ENCODE results near the gene REM1. TPM values are rescaled to one million over a fixed set of nuclear protein-coding genes. Genes with fewer than 3 reads are reported as not detected.
"Not testable (repeated sequence)": the region's sequence is repeated elsewhere in the genome, so short reads cannot be mapped to it uniquely, and the experiment has no call there.

The REM1 gene
- total RNA-seq, 2 experiments from 2014 or later: not detected

DNA sequence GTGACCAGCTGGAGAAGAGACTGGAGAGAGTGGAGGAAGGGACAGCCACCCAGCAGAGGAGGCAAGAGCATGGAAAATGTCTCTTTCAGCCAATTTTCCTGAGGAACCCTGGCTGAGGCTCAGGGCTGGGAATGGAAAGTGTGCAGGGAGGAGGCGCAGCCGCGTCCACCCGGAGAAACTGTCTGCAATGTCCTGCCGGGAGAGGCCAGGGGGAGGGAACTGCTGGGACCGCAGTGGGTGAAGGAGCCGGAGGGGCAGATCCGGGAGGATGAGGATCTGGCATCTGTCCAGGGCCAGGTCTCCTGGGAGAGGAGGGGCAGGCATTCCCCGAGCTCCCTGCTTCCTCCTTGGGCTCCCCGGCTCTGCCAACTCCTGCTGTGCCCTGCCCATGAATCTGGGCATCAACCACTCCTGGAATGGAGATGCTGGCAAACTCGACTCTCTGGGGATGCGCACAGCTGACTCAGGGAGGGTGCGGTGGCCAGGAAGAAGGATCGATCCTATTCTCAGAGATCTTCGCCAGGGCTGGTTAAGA is 21.7 kb downstream of the REM1 start:
- no peak overlapping the region for H3K27ac Mint-ChIP-seq
- H3K36me3 Mint-ChIP-seq: no peaks in the 10 kb centered on the region
- ATAC-seq: no peak
- CTCF ChIA-PET: no interaction called here
- H3K4me1 Mint-ChIP-seq: no peaks in the 10 kb centered on the region
- H3K4me3 Mint-ChIP-seq: no peak overlapping the region
- no peak for DNase-seq
- H3K9me3 Mint-ChIP-seq (ENCODE audit: low read depth): no peaks in the 10 kb centered on the region
- peaks cover 25% of the 10 kb centered on the region for H3K27me3 Mint-ChIP-seq

DNA sequence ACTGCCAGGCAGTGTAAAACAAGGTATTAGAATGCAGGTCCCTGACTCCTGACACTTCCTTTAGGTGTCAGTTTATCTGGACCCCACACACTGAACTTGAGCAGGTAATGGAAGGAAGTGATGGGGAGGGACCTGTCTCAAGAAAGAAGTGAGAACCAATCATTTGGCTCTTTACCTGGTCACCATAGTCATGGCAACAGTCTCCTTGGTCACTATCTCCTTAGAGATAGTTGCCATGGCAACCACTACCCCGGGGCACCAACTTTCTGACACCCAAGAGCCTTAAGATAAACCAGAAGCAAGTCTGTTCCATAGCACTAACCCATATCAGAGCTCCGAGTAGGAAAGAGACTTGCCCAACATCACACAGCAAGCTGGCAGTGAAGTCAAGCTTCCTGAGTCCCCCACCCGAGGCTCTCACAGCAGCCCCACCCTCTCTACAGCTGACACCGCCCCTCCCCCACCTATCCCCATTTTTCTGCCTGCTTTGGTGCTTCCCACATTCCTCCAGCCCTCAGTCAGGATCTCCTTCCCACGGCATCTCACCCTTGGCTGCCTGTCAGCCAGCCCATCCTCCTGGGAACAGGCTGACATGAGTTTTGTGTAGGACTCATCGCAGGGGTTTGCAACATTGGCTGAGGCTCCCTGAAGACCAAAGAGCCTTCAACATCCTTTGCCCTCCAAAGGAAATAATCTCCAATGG is 22.9 kb downstream of the REM1 start:
- Mint-ChIP-seq H3K27ac (no peak overlapping the region), H3K9me3 (ENCODE audit: low read depth) (no peaks in the 10 kb centered on the region), H3K4me3 (no peak overlapping the region), H3K4me1 (peaks cover 2% of the 10 kb centered on the region), H3K36me3 (no peaks in the 10 kb centered on the region), H3K27me3 (peaks cover 25% of the 10 kb centered on the region)
- DNase-seq (no peak), ATAC-seq (no peak)
- CTCF ChIA-PET: no interaction called here

DNA sequence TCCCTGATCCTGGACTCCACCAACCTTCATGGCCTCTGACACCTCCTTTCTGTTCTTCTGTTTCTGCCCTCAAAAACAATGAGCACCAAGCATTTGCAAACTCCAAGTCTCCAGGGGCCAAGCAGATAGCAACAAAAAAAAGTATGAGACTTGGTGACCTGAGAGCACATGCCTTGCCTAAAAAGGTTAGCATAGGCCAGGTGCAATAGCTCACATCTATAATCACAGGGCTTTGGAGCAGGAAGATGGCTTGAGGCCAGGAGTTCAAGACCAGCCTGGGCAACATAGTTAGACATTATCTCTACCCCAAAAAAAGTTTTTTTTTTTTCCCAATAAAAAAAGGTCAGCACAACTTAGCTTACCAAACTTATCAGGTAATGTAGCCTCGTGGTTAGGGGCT is 25.4 kb downstream of the REM1 start:
- H3K27ac Mint-ChIP-seq: no peak overlapping the region
- DNase-seq: no peak
- no peaks in the 10 kb centered on the region for H3K36me3 Mint-ChIP-seq
- peaks cover 17% of the 10 kb centered on the region for H3K27me3 Mint-ChIP-seq
- ATAC-seq: no peak
- peaks cover 2% of the 10 kb centered on the region for H3K4me1 Mint-ChIP-seq
- H3K4me3 Mint-ChIP-seq: no peak overlapping the region
- H3K9me3 Mint-ChIP-seq (ENCODE audit: low read depth): no peaks in the 10 kb centered on the region
- CTCF ChIA-PET: interaction anchor here (1.3 to 3.6 kb wide), 3 partner anchors 12 to 41 kb away, joined by 3 to 59 read pairs (median 42); no protein-coding TSS in a partner anchor

GRCh38 chr20:31502884-31503673 is 28.0 kb downstream of the REM1 start:
- DNase-seq: peak; percentile 79
- H3K36me3 Mint-ChIP-seq; H3K4me3 Mint-ChIP-seq; H3K9me3 Mint-ChIP-seq (ENCODE audit: low read depth); H3K4me1 Mint-ChIP-seq; H3K27me3 Mint-ChIP-seq; H3K27ac Mint-ChIP-seq: not testable (repeated sequence)
- CTCF ChIA-PET: interaction anchor here (0.6 to 3.6 kb wide), 28 partner anchors 8 to 155 kb away, joined by 3 to 59 read pairs (median 5); partner anchors contain the start of genes DEFB123 and HM13
- ATAC-seq: peak; percentile 97

DNA sequence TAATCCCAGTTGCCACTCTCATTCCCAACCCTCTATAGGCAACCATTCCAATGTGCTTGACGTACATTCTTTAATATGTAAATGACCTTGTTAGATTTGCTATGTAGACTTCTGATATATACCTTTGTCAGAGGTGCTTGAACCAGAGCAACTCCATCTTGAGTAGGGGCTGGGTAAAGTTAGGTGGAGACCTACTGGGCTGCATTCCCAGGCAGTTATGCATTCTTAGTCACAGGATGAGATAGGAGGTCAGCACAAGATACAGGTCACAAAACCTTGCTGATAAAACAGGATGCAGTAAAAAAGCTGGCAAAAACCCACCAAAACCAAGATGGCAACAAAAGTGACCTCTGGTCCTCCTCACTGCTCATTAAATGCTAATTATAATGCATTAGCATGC is 30.8 kb downstream of the REM1 start:
- peaks cover 2% of the 10 kb centered on the region for H3K4me1 Mint-ChIP-seq
- no peak overlapping the region for H3K27ac Mint-ChIP-seq
- DNase-seq (no peak), ATAC-seq (no peak)
- CTCF ChIA-PET: interaction anchor here (1.6 kb wide), 1 partner anchor 47 kb away, joined by 3 read pairs; no protein-coding TSS in a partner anchor
- H3K9me3 Mint-ChIP-seq (ENCODE audit: low read depth): no peaks in the 10 kb centered on the region
- H3K36me3 Mint-ChIP-seq: no peaks in the 10 kb centered on the region
- H3K4me3 Mint-ChIP-seq: no peak overlapping the region
- H3K27me3 Mint-ChIP-seq: peaks cover 14% of the 10 kb centered on the region

- H3K27ac Mint-ChIP-seq: no peak overlapping the region
- peaks cover 14% of the 10 kb centered on the region for H3K27me3 Mint-ChIP-seq
- H3K4me3 Mint-ChIP-seq: no peak overlapping the region
- H3K9me3 Mint-ChIP-seq (ENCODE audit: low read depth): no peaks in the 10 kb centered on the region
- ATAC-seq (no peak), DNase-seq (no peak)
- no peaks in the 10 kb centered on the region for H3K36me3 Mint-ChIP-seq
- no peaks in the 10 kb centered on the region for H3K4me1 Mint-ChIP-seq
- CTCF ChIA-PET: interaction anchor here (1.5 to 1.8 kb wide), 2 partner anchors 48 to 104 kb away, joined by 5 to 6 read pairs; no protein-coding TSS in a partner anchor
Observed at GRCh38 chr20:31508517-31509244, 33.6 kb downstream of the REM1 start.

GRCh38 chr20:31514154-31515071 is 39.3 kb downstream of the REM1 start, which contains the start of gene HM13:
Gene HM13, plus strand, starts transcription at chr20:31514442. Its CDS starts 110 bp downstream, at chr20:31514552.
- Mint-ChIP-seq H3K36me3 (peaks cover 6% of the 10 kb centered on the region), H3K4me1 (peaks cover 8% of the 10 kb centered on the region), H3K27ac (peak within 1 kb of the TSS; percentile 63), H3K9me3 (ENCODE audit: low read depth) (no peaks in the 10 kb centered on the region), H3K4me3 (no peak within 1 kb of the TSS), H3K27me3 (no peaks in the 10 kb centered on the region)
- DNase-seq (peak; percentile 91), ATAC-seq (peak; percentile 81)
- CTCF ChIA-PET: interaction anchor here (0.6 to 4.1 kb wide), 9 partner anchors 12 to 1007 kb away, joined by 3 to 27 read pairs (median 4); no protein-coding TSS in a partner anchor

GRCh38 chr20:31515072-31515774 is 40.1 kb downstream of the REM1 start:
- no peak for DNase-seq
- Mint-ChIP-seq H3K4me1 (peaks cover 13% of the 10 kb centered on the region), H3K27ac (no peak overlapping the region), H3K9me3 (ENCODE audit: low read depth) (no peaks in the 10 kb centered on the region), H3K36me3 (peaks cover 7% of the 10 kb centered on the region), H3K4me3 (no peak overlapping the region), H3K27me3 (no peaks in the 10 kb centered on the region)
- ATAC-seq: peak; percentile 1
- CTCF ChIA-PET: interaction anchor here (0.8 to 2.2 kb wide), 7 partner anchors 12 to 209 kb away, joined by 3 to 12 read pairs (median 5); no protein-coding TSS in a partner anchor

DNA sequence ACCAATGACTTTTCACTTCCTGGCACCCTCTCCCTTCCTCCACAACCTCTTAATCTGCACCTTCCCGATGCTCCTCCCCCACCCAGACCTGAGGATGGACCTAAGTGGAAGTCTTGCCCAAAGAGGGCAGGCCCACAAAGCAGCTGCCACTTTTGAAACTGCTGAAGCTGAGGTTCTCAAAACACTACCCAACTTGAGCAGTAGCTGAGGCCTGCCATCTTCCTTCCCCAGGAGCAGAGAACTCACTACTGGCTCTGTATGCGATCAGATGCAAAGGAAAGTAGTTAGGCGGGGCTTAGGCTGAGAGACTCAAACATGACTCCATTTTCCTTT is 40.7 kb downstream of the REM1 start:
- Mint-ChIP-seq H3K4me1 (peaks cover 17% of the 10 kb centered on the region), H3K9me3 (ENCODE audit: low read depth) (no peaks in the 10 kb centered on the region), H3K27ac (no peak overlapping the region), H3K4me3 (no peak overlapping the region), H3K27me3 (no peaks in the 10 kb centered on the region), H3K36me3 (peaks cover 10% of the 10 kb centered on the region)
- peak; percentile 18 for ATAC-seq
- CTCF ChIA-PET: interaction anchor here (0.8 to 1.8 kb wide), 5 partner anchors 13 to 208 kb away, joined by 3 to 12 read pairs (median 5); no protein-coding TSS in a partner anchor
- DNase-seq: peak; percentile 64

GRCh38 chr20:31516166-31516565 is 41.1 kb downstream of the REM1 start:
- Mint-ChIP-seq H3K27me3 (no peaks in the 10 kb centered on the region), H3K4me3 (no peak overlapping the region), H3K4me1 (peaks cover 20% of the 10 kb centered on the region), H3K9me3 (ENCODE audit: low read depth) (no peaks in the 10 kb centered on the region), H3K27ac (no peak overlapping the region), H3K36me3 (peaks cover 11% of the 10 kb centered on the region)
- DNase-seq: no peak
- no peak for ATAC-seq
- CTCF ChIA-PET: interaction anchor here (0.8 to 2.9 kb wide), 6 partner anchors 13 to 208 kb away, joined by 3 to 12 read pairs (median 6); no protein-coding TSS in a partner anchor

- no peak overlapping the region for H3K27ac Mint-ChIP-seq
- no peaks in the 10 kb centered on the region for H3K9me3 Mint-ChIP-seq (ENCODE audit: low read depth)
- no peak overlapping the region for H3K4me3 Mint-ChIP-seq
- peak; percentile 69 for DNase-seq
- H3K4me1 Mint-ChIP-seq: peaks cover 23% of the 10 kb centered on the region
- peak; percentile 14 for ATAC-seq
- CTCF ChIA-PET: interaction anchor here (1.4 to 3.5 kb wide), 4 partner anchors 14 to 207 kb away, joined by 7 to 14 read pairs (median 10); no protein-coding TSS in a partner anchor
- no peaks in the 10 kb centered on the region for H3K27me3 Mint-ChIP-seq
- peaks cover 12% of the 10 kb centered on the region for H3K36me3 Mint-ChIP-seq
Observed at GRCh38 chr20:31516651-31517050, 41.6 kb downstream of the REM1 start.

Data from activated CD8-positive, alpha-beta memory T cell treated with anti-CD3 and anti-CD28 coated beads, Interleukin-2, amount 10 ng/mL, durations not matched to agents 7 days and 5 days (primary cell).